ENCODE data around the gene EGFR.

The EGFR gene

GRCh38 chr7:55235115-55235514, 216.3 kb downstream of the EGFR start:
- DNase-seq = no peak

- DNase-seq = no peak
Observed at GRCh38 chr7:55235801-55236200, 217.0 kb downstream of the EGFR start.

DNA sequence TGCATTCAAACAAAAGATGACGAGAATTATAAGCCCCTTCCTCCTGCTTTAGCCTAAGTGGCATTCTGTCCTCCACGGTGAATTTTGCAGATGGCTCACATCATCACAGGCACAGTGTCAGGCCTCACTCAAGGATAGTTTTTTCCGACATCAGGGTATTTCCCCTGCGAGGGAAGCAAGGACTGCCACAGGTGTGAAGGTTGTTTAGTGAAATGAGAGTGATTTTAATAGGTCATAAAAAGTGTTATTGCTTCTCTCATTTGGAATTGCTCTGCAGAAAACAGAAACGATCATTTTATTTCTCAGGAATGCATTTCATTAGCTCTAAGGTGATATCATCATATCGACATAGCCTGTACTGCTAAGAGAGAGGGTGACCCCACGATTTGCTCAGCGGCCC, 217.7 kb downstream of the EGFR start:
- DNase-seq = no peak

- DNase-seq = no peak
Observed at GRCh38 chr7:55237156-55237893, 218.5 kb downstream of the EGFR start.

GRCh38 chr7:55239406-55239805, 220.6 kb downstream of the EGFR start:
- no peak for DNase-seq

DNA sequence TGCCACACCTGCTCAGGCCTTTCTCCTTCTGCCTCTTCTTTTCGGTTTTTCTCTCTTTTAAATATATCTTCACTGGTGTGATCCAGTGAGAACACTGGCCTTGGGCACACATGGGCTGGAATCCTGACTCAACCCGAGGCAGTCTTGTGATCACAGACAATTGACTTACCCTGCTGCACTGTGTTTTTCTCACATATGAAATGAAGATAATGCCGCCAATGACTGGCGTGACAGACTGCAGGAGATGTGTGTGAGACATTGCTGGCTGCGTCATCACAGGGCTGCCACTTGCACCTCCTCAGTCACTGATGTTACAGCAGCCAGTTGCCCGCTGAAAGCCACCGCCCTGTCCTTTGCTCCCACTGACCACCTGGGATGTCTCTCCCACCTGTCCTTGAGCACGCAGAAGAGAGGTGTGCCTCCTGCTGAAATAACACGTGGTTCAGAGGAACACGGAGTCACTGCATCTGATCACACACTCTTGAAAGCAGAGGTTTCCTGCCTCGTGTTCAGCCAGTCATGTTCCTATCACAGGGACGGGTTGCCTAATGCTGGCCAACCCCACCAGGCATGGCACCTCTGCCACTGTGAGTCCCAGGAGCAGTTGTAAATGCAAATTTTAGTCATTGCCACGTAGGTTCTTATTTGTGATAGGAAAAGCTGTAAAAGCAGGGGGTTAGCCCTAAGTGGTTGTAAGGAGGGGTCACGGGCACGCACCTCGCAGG, 221.8 kb downstream of the EGFR start:
- no peak for DNase-seq

DNA sequence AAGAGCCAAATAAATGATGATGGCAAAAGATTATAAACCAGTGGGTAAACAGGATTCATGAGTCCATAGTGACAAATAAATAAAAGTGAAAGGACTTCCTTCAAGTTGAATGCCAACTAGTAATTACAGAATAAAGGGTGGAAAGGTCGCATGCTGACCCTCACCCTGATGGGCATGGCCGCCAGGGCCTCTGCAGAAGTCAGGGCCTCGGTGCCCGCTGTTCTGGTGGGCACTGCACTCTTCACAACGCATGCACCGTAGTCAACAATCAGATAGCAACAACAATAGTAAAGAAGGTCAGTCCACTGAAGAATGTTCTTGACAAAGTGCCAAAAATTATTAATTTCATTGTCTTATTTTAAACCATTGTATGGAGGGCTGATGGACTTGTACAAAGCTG, 223.1 kb downstream of the EGFR start:
- DNase-seq = no peak

GRCh38 chr7:55242613-55243012, 223.8 kb downstream of the EGFR start:
- no peak for DNase-seq

DNA sequence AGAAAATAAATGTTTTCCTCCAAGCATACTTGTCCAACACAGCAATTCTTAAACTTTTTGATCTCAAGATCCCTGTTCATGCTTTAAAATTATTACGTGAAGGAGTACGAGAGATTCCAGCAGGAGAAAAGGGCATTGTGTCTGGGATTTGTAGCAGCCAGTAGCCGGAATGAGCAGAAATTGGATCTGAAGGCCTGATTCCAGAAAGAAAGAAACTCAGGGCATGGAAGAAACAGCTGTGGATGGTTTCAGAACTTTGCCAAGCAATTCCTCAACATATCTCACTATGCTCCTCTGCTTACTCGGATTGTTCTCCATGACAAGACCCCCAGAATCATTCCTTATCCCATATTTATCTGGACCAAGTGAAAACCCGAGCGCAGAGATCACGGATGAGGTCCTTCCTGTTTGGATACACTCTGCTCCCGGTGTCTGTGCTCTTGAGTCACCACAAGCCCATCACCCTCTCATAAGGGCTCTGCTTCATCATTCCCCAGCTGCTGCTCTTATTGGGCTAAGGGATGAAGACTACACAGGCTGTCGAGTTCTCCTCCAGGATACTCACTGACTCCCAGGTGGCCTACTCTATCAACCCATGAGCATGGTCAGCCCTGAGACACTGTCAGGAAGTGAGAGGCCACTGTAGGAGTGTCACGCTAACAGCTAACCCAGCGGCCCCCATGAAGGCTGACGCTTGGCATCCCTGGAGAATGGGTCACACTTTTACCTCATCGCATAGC, 225.4 kb downstream of the EGFR start:
- no peak for DNase-seq

GRCh38 chr7:55245271-55245723, 226.5 kb downstream of the EGFR start:
- DNase-seq = no peak

GRCh38 chr7:55246171-55246570, 227.4 kb downstream of the EGFR start:
- DNase-seq = no peak

- no peak for DNase-seq
Observed at GRCh38 chr7:55247428-55247827, 228.6 kb downstream of the EGFR start.

- DNase-seq = no peak
Observed at GRCh38 chr7:55248526-55248925, 229.7 kb downstream of the EGFR start.

DNA sequence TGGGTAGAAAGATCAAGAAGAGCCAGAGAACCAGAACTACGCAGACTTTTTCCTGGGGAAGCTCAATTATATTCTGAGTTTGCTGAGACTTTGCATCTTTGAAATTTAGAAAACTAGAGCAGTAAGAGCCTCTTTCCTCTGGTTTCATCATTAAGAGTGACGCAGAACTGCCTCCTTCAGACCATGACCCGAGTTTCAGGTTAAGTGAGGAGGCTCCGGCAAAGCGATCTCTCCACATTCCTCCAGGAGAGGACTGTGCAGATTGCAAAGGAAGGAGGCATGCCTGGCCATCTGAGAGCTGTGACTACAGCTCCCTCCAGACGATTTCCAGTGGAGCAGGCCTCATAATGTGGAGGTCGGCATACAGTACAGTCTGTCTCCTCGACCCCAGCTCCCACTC, 230.5 kb downstream of the EGFR start:
- DNase-seq = no peak

- no peak for DNase-seq
Observed at GRCh38 chr7:55250313-55250712, 231.5 kb downstream of the EGFR start.

DNA sequence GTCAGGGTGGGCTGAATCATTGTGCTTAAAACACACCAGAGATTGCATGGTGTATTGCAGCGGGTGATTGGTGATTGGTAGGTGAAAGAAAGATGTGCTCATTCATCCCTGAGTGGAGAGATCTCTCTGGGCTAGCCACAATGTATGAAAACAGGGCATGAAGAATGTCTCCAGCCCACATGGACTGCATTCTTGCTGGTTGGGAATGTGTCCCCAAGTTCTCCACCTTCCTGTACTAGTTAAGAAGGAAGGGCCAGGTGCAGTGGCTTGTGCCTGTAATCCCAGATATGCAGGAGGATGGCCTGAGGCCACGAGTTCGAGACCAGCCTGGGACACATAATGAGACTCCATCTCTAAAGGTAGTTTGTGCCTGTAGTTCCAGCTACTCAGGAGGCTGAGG, 232.5 kb downstream of the EGFR start:
- no peak for DNase-seq

- DNase-seq = no peak
Observed at GRCh38 chr7:55251911-55252310, 233.1 kb downstream of the EGFR start.

DNA sequence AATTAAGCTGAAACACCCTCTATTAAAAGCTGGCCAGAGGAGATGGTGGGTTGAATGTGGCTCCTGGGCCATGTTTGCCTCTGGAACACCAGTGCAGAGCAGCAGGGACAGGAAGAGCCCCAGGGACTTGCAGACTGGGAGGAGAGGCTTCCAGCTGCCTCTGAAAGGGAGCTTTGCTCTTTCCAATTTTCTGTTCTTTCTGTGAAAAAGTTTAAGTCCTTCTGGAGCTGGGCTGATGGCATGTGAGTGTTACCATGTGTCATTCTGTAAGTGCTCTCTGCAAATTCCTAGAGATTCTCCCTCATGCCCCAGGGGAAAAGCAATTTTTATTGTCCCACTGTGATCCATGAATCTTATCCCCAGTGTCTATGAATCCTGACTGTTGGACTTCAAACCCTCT, 233.6 kb downstream of the EGFR start:
- DNase-seq = no peak

DNA sequence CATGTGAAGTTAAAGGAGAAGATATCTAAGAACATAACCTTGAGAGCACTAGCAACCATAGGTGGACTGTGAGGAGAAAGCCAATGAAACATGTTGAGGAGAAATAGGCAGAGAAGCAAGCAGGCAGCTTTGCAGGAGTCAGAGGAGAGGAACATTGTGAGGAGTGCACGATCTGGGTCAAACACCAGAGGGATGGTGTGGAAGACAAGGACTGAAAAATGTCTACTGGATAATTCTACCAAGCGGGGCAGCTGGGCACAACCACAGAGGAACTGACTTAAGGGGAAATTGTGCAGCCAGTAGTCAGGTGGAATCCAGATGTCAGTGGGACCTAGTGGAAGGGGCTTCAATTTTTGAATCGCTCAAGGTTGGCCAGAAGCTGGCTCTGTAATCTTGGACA, 234.4 kb downstream of the EGFR start:
- no peak for DNase-seq

DNA sequence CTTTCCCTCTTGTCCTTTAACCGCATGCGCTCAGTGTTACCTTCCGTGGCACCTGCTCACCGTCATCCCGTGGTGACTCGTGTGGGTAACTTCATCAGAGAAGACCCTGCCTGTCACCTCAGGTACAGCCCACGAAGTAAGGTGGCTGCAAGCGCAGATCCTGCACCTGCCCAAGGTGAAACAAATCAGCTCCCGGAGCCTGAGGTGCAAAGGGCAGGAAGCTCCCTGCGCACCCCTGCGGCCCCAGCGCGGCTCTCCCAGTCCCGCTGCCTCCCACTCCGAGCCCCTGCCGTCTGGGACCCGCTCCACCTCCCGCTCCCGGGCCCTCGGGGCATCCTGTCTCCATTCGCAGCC, 235.4 kb downstream of the EGFR start:
- DNase-seq = no peak

GRCh38 chr7:55254596-55255495, 236.0 kb downstream of the EGFR start:
- peak; percentile 8 for DNase-seq

DNA sequence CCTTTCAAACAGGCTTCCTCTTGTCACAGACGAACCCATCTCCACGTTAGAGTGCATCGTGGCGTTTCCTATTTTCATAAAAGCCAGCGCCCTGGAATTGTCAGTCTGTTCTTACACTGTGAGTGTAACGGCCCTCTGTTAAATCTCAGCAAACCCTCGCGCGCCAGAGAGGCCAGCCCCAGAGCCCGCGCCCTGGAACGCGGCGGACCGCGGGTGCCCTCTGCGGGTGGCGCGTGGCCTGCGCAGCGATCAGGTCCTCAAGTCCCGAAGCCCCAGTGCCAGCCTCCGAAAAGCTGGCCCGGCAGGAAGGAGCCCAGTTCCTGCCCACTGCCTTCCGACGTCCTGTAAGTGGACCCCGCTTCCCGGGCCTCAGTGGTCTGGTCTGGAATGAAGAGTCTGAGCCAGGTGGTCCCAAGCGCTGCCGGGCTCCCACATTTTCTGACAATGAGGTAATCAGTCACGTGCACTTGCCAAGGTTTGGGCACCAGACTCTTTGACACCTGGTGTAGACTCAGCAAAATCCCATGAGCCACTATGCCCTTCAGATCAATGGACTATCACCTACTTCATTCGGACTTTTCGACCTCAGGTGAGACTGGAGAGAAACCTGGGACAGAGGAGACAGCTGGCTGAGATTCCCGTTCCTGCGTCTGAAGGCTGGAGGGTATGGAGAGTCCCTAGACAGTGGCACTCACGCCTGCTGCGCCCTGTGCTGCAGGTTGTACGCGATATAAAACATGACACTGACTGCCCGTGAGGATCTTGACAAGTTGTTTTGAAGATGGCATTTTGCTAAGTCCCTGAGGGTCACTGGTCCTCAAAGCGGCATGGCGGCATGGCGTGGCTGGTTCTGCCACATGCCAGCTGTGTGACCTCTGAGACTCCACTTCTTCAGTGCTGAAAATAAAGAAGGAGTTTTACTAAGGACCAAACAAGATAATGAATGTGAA, 237.0 kb downstream of the EGFR start:
- DNase-seq = no peak
